DND-41 (cell line): ENCODE results near the gene TMEM121.
"Not testable (repeated sequence)": the region's sequence is repeated elsewhere in the genome, so short reads cannot be mapped to it uniquely, and the experiment has no call there.

Source experiments
- ATAC-seq: fragments of 200-7000 bp; cut with Tn5 transposase; 3 replicates; pipeline ENCODE4 v1.9.1; 2021; ENCODE audit warnings: low read depth; ENCODE audit not compliant: insufficient read depth
- DNase-seq: peaks from one replicate; pipeline ENCODE4 v3.0.0-alpha.2; 2020
- H2AFZ ChIP-seq: 2 replicates; pipeline ENCODE4 v1.6.0; 2012; ENCODE audit warnings: low read depth, low read length
- H3K27ac ChIP-seq: 2 replicates; pipeline ENCODE4 v1.5.1; 2012; ENCODE audit warnings: low read length, inconsistent platforms
- H3K27me3 ChIP-seq: fragments of 200-600 bp; sonication (generic); 2 replicates; pipeline ENCODE4 v1.6.0; 2012; ENCODE audit warnings: low read length, mild to moderate bottlenecking, inconsistent platforms; ENCODE audit not compliant: insufficient read depth, poor library complexity
- H3K36me3 ChIP-seq: 2 replicates; pipeline ENCODE4 v1.5.1; 2012; ENCODE audit warnings: low read length, inconsistent platforms; ENCODE audit not compliant: insufficient read depth
- H3K4me1 ChIP-seq: 2 replicates; pipeline ENCODE4 v1.5.1; 2012; ENCODE audit warnings: mild to moderate bottlenecking, low read length; ENCODE audit not compliant: insufficient read depth
- H3K4me2 ChIP-seq: 2 replicates; pipeline ENCODE4 v1.6.0; 2012; ENCODE audit warnings: mild to moderate bottlenecking, moderate library complexity, low read length, inconsistent platforms; ENCODE audit not compliant: insufficient read depth
- H3K4me3 ChIP-seq, 2 experiments: fragments of 200-600 bp in 1 of 2; shearing (Covaris generic) in 1 of 2; 2 replicates each; pipeline ENCODE4 v1.5.1; 2012 to 2016; ENCODE audit warnings: inconsistent platforms in 2 of 2, low read length in 2 of 2, mild to moderate bottlenecking in 2 of 2, low read depth in 1 of 2, moderate library complexity in 1 of 2
- H3K79me2 ChIP-seq: 2 replicates; pipeline ENCODE4 v1.6.0; 2012; ENCODE audit warnings: low read length, inconsistent platforms; ENCODE audit not compliant: insufficient read depth
- H3K9ac ChIP-seq: 2 replicates; pipeline ENCODE4 v1.6.0; 2012; ENCODE audit warnings: low read depth, mild to moderate bottlenecking, inconsistent platforms, low read length, moderate library complexity
- H3K9me3 ChIP-seq: 2 replicates; pipeline ENCODE4 v1.5.1; 2012; ENCODE audit warnings: low read length, moderate library complexity, mild to moderate bottlenecking, inconsistent platforms; ENCODE audit not compliant: insufficient read depth, severe bottlenecking
- H4K20me1 ChIP-seq: 2 replicates; pipeline ENCODE4 v1.6.0; 2012; ENCODE audit warnings: low read length; ENCODE audit not compliant: insufficient read depth
- CTCF ChIP-seq: IDR thresholded peaks from 2 replicates; pipeline ENCODE4 v1.5.1; 2012; ENCODE audit warnings: borderline replicate concordance, low read length, moderate library complexity, mild to moderate bottlenecking; ENCODE audit not compliant: poor library complexity, severe bottlenecking; ENCODE audit errors: extremely low read depth
- EZH2 ChIP-seq: IDR thresholded peaks from 3 replicates; pipeline ENCODE4 v1.6.1; 2012; ENCODE audit warnings: borderline replicate concordance, low read depth, mild to moderate bottlenecking, moderate library complexity, low read length, inconsistent platforms; ENCODE audit not compliant: severe bottlenecking

Gene TMEM121

GRCh38 chr14:105568859-105569766 lies 42.7 kb downstream of the TMEM121 start:
- no peak for DNase-seq
- no peaks in the 10 kb centered on the region for H3K9me3 ChIP-seq
- no peaks in the 10 kb centered on the region for H4K20me1 ChIP-seq
- no peak overlapping the region for H2AFZ ChIP-seq
- no peak for TF ChIP-seq EZH2
- TF ChIP-seq CTCF = no peak
- H3K4me1 ChIP-seq = no peaks in the 10 kb centered on the region
- H3K27me3 ChIP-seq = no peaks in the 10 kb centered on the region
- H3K36me3 ChIP-seq = no peaks in the 10 kb centered on the region
- H3K4me3 ChIP-seq = no peak overlapping the region
- no peak overlapping the region for H3K4me2 ChIP-seq
- H3K9ac ChIP-seq = no peak overlapping the region
- H3K79me2 ChIP-seq = no peaks in the 10 kb centered on the region
- no peak for ATAC-seq
- no peak overlapping the region for H3K27ac ChIP-seq

- Histone ChIP-seq H3K27ac (no peak overlapping the region), H3K9me3 (no peaks in the 10 kb centered on the region), H3K36me3 (no peaks in the 10 kb centered on the region), H3K4me1 (no peaks in the 10 kb centered on the region), H3K79me2 (no peaks in the 10 kb centered on the region), H3K4me3 (no peak overlapping the region), H4K20me1 (no peaks in the 10 kb centered on the region), H3K9ac (no peak overlapping the region), H2AFZ (no peak overlapping the region), H3K4me2 (no peak overlapping the region), H3K27me3 (no peaks in the 10 kb centered on the region)
- no peak for DNase-seq
- no peak for ATAC-seq
- TF ChIP-seq CTCF (no peak), EZH2 (no peak)
These were observed 44.1 kb downstream of the TMEM121 start for GRCh38 chr14:105570482-105570881.

GRCh38 chr14:105571181-105571951 lies 45.0 kb downstream of the TMEM121 start:
- not testable (repeated sequence) for H3K79me2 ChIP-seq, H3K27me3 ChIP-seq, H3K36me3 ChIP-seq, H3K9me3 ChIP-seq, DNase-seq, H4K20me1 ChIP-seq, ATAC-seq, H3K27ac ChIP-seq, H3K4me3 ChIP-seq, H3K9ac ChIP-seq, H3K4me2 ChIP-seq, H3K4me1 ChIP-seq, H2AFZ ChIP-seq

GRCh38 chr14:105572063-105572462 lies 45.7 kb downstream of the TMEM121 start:
- not testable (repeated sequence) for ATAC-seq, H3K27me3 ChIP-seq, H3K9me3 ChIP-seq, H3K79me2 ChIP-seq, H3K36me3 ChIP-seq, DNase-seq, H3K9ac ChIP-seq, H3K4me2 ChIP-seq, H4K20me1 ChIP-seq, H3K4me1 ChIP-seq, H2AFZ ChIP-seq, H3K27ac ChIP-seq, H3K4me3 ChIP-seq

GRCh38 chr14:105573841-105574240 lies 47.5 kb downstream of the TMEM121 start:
- H3K4me2 ChIP-seq = not testable (repeated sequence)

GRCh38 chr14:105574411-105574810 lies 48.0 kb downstream of the TMEM121 start:
- not testable (repeated sequence) for H3K27ac ChIP-seq, H3K4me2 ChIP-seq, H2AFZ ChIP-seq

More at GRCh38 chr14:105573841-105574240, 47.5 kb downstream of the TMEM121 start:
- not testable (repeated sequence) for H3K9ac ChIP-seq, H3K9me3 ChIP-seq, DNase-seq, H2AFZ ChIP-seq, H3K36me3 ChIP-seq, H3K27me3 ChIP-seq, H4K20me1 ChIP-seq, H3K4me1 ChIP-seq, H3K79me2 ChIP-seq, ATAC-seq, H3K27ac ChIP-seq, H3K4me3 ChIP-seq

More at GRCh38 chr14:105574411-105574810, 48.0 kb downstream of the TMEM121 start:
- ATAC-seq, H4K20me1 ChIP-seq, H3K79me2 ChIP-seq, H3K4me3 ChIP-seq, H3K36me3 ChIP-seq, H3K9ac ChIP-seq, H3K4me1 ChIP-seq, DNase-seq, H3K27me3 ChIP-seq, H3K9me3 ChIP-seq: not testable (repeated sequence)
